Fibroblast of mammary gland (primary cell): ENCODE data around the gene PTGR3.

Experiments
- DNase-seq: peaks from one replicate; pipeline ENCODE4 v3.0.0-alpha.2; 2010; ENCODE audit warnings: low read depth
- H3K4me3 ChIP-seq: 2 replicates; pipeline ENCODE4 v1.5.1; 2011; ENCODE audit warnings: low read depth, mild to moderate bottlenecking, low read length, moderate library complexity; ENCODE audit not compliant: control insufficient read depth
- TF ChIP-seq, protein P1 (sequence below): conservative IDR thresholded peaks from 2 replicates; pipeline ENCODE4 v1.5.1; 2011; ENCODE audit warnings: low read depth, low read length, inconsistent platforms; ENCODE audit not compliant: control insufficient read depth, insufficient read depth

PTGR3 gene

GRCh38 chr18:75211953-75212750 is 3.2 kb upstream of the PTGR3 start:
- TF ChIP-seq, protein P1, sequence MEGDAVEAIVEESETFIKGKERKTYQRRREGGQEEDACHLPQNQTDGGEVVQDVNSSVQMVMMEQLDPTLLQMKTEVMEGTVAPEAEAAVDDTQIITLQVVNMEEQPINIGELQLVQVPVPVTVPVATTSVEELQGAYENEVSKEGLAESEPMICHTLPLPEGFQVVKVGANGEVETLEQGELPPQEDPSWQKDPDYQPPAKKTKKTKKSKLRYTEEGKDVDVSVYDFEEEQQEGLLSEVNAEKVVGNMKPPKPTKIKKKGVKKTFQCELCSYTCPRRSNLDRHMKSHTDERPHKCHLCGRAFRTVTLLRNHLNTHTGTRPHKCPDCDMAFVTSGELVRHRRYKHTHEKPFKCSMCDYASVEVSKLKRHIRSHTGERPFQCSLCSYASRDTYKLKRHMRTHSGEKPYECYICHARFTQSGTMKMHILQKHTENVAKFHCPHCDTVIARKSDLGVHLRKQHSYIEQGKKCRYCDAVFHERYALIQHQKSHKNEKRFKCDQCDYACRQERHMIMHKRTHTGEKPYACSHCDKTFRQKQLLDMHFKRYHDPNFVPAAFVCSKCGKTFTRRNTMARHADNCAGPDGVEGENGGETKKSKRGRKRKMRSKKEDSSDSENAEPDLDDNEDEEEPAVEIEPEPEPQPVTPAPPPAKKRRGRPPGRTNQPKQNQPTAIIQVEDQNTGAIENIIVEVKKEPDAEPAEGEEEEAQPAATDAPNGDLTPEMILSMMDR: no peak
- no peak for DNase-seq
- peak overlapping the region; percentile 64 for H3K4me3 ChIP-seq

DNA sequence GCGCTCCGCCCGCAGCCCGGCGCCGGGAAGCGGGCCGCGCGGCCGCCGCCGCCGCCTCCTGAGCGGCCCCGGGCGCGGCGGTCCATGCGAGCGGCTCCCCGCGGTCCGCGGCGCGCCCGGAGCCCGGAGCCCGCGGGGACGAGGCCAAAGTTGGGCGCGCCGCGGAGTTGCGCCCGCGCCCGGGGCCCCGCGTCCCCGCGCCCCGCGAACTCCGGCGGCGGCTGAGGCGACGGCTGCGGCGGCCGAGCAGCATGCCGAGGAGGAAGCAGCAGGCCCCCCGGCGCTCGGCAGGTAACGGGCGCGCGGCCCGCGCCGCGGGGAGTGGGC is 2.6 kb upstream of the PTGR3 start:
- peak overlapping the region; percentile 64 for H3K4me3 ChIP-seq

GRCh38 chr18:75211002-75211621 is 2.2 kb upstream of the PTGR3 start:
- TF ChIP-seq, protein P1: no peak
- no peak for DNase-seq
- H3K4me3 ChIP-seq: peak overlapping the region; percentile 81

More for the DNA sequence above, 2.6 kb upstream of the PTGR3 start:
- TF ChIP-seq, protein P1: no peak
- no peak for DNase-seq

DNA sequence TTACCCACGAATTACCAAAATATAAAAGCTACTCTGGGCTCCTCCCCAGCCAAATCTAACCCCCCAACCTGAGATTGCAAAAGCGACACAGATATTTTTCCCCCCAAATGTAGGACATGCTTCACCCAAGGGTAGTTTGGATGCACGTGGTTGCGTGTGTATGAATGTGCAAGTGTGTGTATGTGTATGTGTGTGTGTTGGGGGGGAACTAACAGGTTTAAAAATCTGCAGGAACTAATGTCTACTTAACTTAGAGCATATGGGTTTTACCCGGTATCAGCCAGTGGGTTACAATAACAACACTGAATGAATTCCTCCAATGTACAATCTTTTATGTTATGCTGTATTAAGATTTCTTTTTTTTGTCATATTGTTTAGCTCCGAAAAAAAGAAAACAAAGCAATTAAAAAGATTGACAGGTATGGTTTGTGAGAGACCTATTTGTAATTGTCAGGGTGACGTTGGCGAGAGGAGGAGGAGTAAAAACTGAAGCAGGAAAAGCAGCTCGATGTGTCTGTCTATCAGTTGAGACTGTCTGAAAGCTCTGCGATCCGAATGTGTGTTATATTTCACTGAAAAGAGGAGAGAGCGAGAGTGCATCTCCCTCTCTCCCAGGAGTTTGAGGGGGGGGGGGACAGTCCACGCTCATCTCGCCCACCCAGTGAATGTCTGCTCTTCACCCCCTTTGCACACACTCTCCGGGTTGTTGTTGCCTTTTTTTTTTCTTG is 1.5 kb upstream of the PTGR3 start, which contains the start of gene TSHZ1:
Gene TSHZ1, plus strand, starts transcription at position 524 of the 728 bp plus-strand sequence. CDS start 1,080 bp downstream, outside the sequence.
- H3K4me3 ChIP-seq: peak within 1 kb of the TSS; percentile 81
- TF ChIP-seq, protein P1: no peak
- peak; percentile 91 for DNase-seq

DNA sequence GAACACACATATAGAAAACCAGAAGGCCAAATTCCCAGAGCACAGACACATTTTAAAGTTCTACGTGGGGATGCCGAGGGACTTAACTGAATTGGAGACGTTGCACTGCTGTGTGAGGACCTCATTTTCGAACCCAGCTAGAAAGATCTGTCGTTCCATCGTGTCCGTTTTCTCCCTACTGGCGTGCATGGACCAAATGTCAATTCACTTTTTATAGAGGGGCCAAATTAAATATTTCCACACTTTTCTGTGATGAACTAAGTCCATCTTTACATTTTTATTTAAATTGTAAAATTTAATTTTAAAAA is 966 bp upstream of the PTGR3 start:
- DNase-seq: no peak
- H3K4me3 ChIP-seq: peak overlapping the region; percentile 81
- TF ChIP-seq, protein P1: no peak

DNA sequence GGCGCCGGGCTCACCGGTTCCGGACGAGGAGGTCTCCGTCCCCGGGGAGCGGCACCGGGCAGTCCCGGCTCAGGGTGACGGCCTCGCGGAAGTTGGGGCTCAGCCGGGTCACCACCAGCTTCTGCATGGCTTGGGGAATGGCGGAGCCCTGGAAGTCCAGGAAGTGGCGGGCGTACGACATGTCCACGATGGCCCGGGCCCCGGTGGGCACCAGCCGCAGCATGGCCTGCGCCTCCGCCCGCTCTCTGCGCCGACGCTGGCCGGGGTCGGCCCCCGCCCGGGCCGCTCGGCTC is 157 bp downstream of the PTGR3 start:
- peak overlapping the region; percentile 85 for H3K4me3 ChIP-seq
- no peak for DNase-seq

More for the DNA sequence above, 157 bp downstream of the PTGR3 start:
- TF ChIP-seq, protein P1: no peak
